WTC11 (cell line): ENCODE results near the gene ATP11A. TPM values are rescaled to one million over a fixed set of nuclear protein-coding genes. Genes with fewer than 3 reads are reported as not detected.
A peak's percentile ranks its signal among the peaks of the same experiment; 100 is the strongest.

Experiments used
- ATAC-seq: fragments of 200-7000 bp; cut with Tn5 transposase; 2 replicates; pipeline ENCODE4 v1.10.0; 2021; ENCODE audit warnings: mild to moderate bottlenecking, moderate library complexity
- CTCF ChIA-PET: fragments of 300-600 bp; sonication (Branson Sonifier 250); formaldehyde crosslinking; loops from one replicate; lab custom pipeline; 2021; ENCODE audit warnings: antibody characterized with exemption; lab: Charles Lee
- POLR2A ChIA-PET: fragments of 350-600 bp; sonication (Branson Sonifier 250); formaldehyde crosslinking; loops from one replicate; lab custom pipeline; 2021; ENCODE audit warnings: antibody characterized with exemption; lab: Charles Lee
- DNase-seq: peaks from one replicate; pipeline ENCODE4 v3.0.0; 2021; ENCODE audit warnings: low spot score
- H3K27ac Mint-ChIP-seq: 2 replicates; pipeline ENCODE4 v1.8.0; 2021; ENCODE audit warnings: mixed read lengths
- H3K27me3 Mint-ChIP-seq: 2 replicates; pipeline ENCODE4 v1.8.0; 2021; ENCODE audit warnings: low read depth, mild to moderate bottlenecking, moderate library complexity, mixed read lengths
- H3K36me3 Mint-ChIP-seq: 2 replicates; pipeline ENCODE4 v1.8.0; 2021; ENCODE audit warnings: mixed read lengths
- H3K4me1 Mint-ChIP-seq: 2 replicates; pipeline ENCODE4 v1.8.0; 2022; ENCODE audit warnings: mixed read lengths
- H3K4me3 Mint-ChIP-seq: 2 replicates; pipeline ENCODE4 v1.8.0; 2021; ENCODE audit warnings: mild to moderate bottlenecking, moderate library complexity, mixed read lengths
- H3K9me3 Mint-ChIP-seq: 2 replicates; pipeline ENCODE4 v1.8.0; 2021; ENCODE audit warnings: mixed read lengths
- AR ChIP-seq: fragments of 250-450 bp; sonication (Bioruptor Pico); IDR thresholded peaks from 2 replicates; pipeline ENCODE4 v1.9.0; 2021; ENCODE audit warnings: mild to moderate bottlenecking
- CDX4 ChIP-seq: fragments of 250-450 bp; sonication (Bioruptor Pico); IDR thresholded peaks from 2 replicates; pipeline ENCODE4 v1.9.0; 2021; ENCODE audit warnings: moderate library complexity, mild to moderate bottlenecking, inconsistent platforms, borderline replicate concordance
- CREB1 ChIP-seq: sonication (generic); formaldehyde crosslinking; IDR thresholded peaks from 2 replicates; pipeline ENCODE4 v1.8.0; 2023; ENCODE audit warnings: mild to moderate bottlenecking, missing genetic modification reagents
- EMX1 ChIP-seq: fragments of 250-450 bp; sonication (Bioruptor Pico); IDR thresholded peaks from 2 replicates; pipeline ENCODE4 v1.8.0; 2021; ENCODE audit warnings: mild to moderate bottlenecking
- ETV6 ChIP-seq: sonication (generic); formaldehyde crosslinking; IDR thresholded peaks from 2 replicates; pipeline ENCODE4 v1.8.1; 2022; ENCODE audit warnings: mild to moderate bottlenecking, missing genetic modification reagents
- FOXK1 ChIP-seq: sonication (generic); formaldehyde crosslinking; IDR thresholded peaks from 2 replicates; pipeline ENCODE4 v1.8.0; 2022; ENCODE audit warnings: mild to moderate bottlenecking, moderate library complexity, missing genetic modification reagents
- FOXP1 ChIP-seq: sonication (generic); formaldehyde crosslinking; IDR thresholded peaks from 2 replicates; pipeline ENCODE4 v1.8.0; 2022; ENCODE audit warnings: missing genetic modification reagents, mild to moderate bottlenecking, moderate library complexity, borderline replicate concordance
- GRHL2 ChIP-seq: fragments of 250-450 bp; sonication (Bioruptor Pico); IDR thresholded peaks from 2 replicates; pipeline ENCODE4 v1.8.0; 2022; ENCODE audit warnings: mild to moderate bottlenecking, moderate library complexity; ENCODE audit not compliant: insufficient replicate concordance, severe bottlenecking
- GTF2I ChIP-seq: fragments of 250-450 bp; sonication (Bioruptor Pico); conservative IDR thresholded peaks from 2 replicates; pipeline ENCODE4 v1.4.0; 2021; ENCODE audit warnings: mild to moderate bottlenecking
- HMGA2 ChIP-seq: fragments of 250-450 bp; sonication (Bioruptor Pico); IDR thresholded peaks from 2 replicates; pipeline ENCODE4 v1.4.0; 2021; ENCODE audit warnings: mild to moderate bottlenecking, moderate library complexity
- HMGXB4 ChIP-seq: sonication (generic); formaldehyde crosslinking; IDR thresholded peaks from 2 replicates; pipeline ENCODE4 v1.8.1; 2023; ENCODE audit warnings: mild to moderate bottlenecking, moderate library complexity, missing genetic modification reagents
- KAT7 ChIP-seq: sonication (generic); formaldehyde crosslinking; IDR thresholded peaks from 2 replicates; pipeline ENCODE4 v1.8.1; 2023; ENCODE audit warnings: missing genetic modification reagents, mild to moderate bottlenecking, borderline replicate concordance
- NR2C2 ChIP-seq: sonication (generic); formaldehyde crosslinking; IDR thresholded peaks from 2 replicates; pipeline ENCODE4 v1.8.0; 2022; ENCODE audit warnings: mild to moderate bottlenecking, missing genetic modification reagents
- NR3C1 ChIP-seq: sonication (generic); formaldehyde crosslinking; conservative IDR thresholded peaks from 2 replicates; pipeline ENCODE4 v1.8.1; 2023; ENCODE audit warnings: low read depth, mild to moderate bottlenecking, missing genetic modification reagents
- RELA ChIP-seq: sonication (generic); formaldehyde crosslinking; IDR thresholded peaks from 2 replicates; pipeline ENCODE4 v1.8.1; 2022; ENCODE audit warnings: missing genetic modification reagents, mild to moderate bottlenecking, borderline replicate concordance
- TCF7 ChIP-seq: sonication (generic); formaldehyde crosslinking; IDR thresholded peaks from 2 replicates; pipeline ENCODE4 v1.8.0; 2022; ENCODE audit warnings: mild to moderate bottlenecking, low read depth, missing genetic modification reagents, moderate library complexity
- TEAD1 ChIP-seq: sonication (generic); formaldehyde crosslinking; IDR thresholded peaks from 2 replicates; pipeline ENCODE4 v1.8.0; 2022; ENCODE audit warnings: mild to moderate bottlenecking, missing genetic modification reagents
- TP53 ChIP-seq: sonication (generic); formaldehyde crosslinking; IDR thresholded peaks from 2 replicates; pipeline ENCODE4 v1.8.1; 2023; ENCODE audit warnings: mild to moderate bottlenecking, missing genetic modification reagents
- USF1 ChIP-seq: sonication (generic); formaldehyde crosslinking; IDR thresholded peaks from 2 replicates; pipeline ENCODE4 v1.8.0; 2022; ENCODE audit warnings: mild to moderate bottlenecking, missing genetic modification reagents
- total RNA-seq: library from RNA; stranded (reverse); gene quantifications from 3 replicates; pipeline ENCODE4 v1.2.3, GENCODE V29; 2021
- TF ChIP-seq, protein P1 (sequence below): sonication (generic); formaldehyde crosslinking; IDR thresholded peaks from 2 replicates; pipeline ENCODE4 v1.8.1; 2022; ENCODE audit warnings: mild to moderate bottlenecking, moderate library complexity, missing genetic modification reagents
- TF ChIP-seq, protein P2 (sequence below): sonication (generic); formaldehyde crosslinking; IDR thresholded peaks from 2 replicates; pipeline ENCODE4 v1.8.1; 2022; ENCODE audit warnings: low read depth, missing genetic modification reagents, borderline replicate concordance
- TF ChIP-seq, protein P3 (sequence below): sonication (generic); formaldehyde crosslinking; IDR thresholded peaks from 2 replicates; pipeline ENCODE4 v1.8.1; 2023; ENCODE audit warnings: mild to moderate bottlenecking, missing genetic modification reagents, borderline replicate concordance

Gene ATP11A
- total RNA-seq, 1 experiment from 2014 or later = 100 TPM

DNA sequence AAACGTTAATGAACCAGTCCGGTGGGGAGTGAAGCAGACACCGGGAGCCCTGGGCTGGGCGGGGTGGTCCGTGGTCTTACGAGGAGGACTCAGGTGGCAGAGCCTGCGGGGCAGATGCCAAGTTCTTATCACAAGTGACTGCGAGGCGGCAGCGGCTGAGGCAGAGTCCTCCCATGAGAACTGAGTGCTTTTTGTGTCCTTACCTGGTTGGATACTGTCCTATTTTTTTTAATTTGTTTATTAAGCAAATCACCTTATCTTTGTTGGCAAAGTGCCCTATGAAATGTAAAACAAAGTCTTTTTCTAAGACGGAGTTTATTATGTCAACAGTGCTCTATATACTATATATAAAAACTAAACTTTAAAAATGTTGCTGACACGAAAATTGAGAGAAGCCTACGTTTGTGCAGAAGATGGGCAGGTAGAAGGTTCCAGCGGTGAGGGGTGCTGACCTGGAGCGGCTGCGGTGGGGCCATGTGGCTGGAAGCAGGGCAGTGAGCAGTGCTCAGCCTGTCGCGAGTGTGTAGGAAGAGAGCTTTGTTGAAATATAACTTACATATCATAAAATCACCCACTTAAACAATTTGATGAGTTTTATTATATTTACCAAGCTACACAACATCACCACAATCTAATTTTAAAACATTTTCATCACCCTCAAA, 82.2 kb downstream of the ATP11A start (continued):
- TF ChIP-seq, protein P1, sequence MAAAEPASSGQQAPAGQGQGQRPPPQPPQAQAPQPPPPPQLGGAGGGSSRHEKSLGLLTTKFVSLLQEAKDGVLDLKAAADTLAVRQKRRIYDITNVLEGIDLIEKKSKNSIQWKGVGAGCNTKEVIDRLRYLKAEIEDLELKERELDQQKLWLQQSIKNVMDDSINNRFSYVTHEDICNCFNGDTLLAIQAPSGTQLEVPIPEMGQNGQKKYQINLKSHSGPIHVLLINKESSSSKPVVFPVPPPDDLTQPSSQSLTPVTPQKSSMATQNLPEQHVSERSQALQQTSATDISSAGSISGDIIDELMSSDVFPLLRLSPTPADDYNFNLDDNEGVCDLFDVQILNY = no peak
- no peak for TF ChIP-seq TEAD1
- TF ChIP-seq GTF2I (CRISPR knock-in tag) = no peak
- no peak for TF ChIP-seq FOXP1
- TF ChIP-seq GRHL2 = no peak

DNA sequence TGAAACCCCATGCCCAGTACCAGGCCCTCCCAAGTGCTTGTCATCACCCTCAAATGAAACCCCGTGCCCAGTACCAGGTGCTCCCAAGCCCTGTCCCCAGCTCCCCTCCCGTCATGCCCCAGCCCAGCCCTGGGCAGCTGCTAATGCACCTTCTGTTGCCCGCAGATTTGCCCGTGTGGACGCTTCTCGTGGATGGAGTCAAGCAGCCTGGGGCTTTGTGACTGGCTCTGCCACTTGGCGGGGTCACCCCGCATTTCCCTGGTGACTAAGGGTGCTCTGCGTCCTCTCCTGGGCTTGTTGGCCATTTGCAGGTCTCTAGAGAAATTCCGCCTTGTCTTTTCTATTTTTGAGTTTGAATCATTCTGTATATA, 82.7 kb downstream of the ATP11A start:
- 0 out of 2 replicates have a peak, but pooled peaks cover 2% of the 10 kb centered on the region for H3K36me3 Mint-ChIP-seq
- ATAC-seq = no peak
- ChIA-PET CTCF (no interaction called here), POLR2A (no interaction called here)
- no peak for DNase-seq
- H3K4me3 Mint-ChIP-seq = no peak overlapping the region
- peak overlapping the region; percentile 84; the same call in 1 of the 2 replicates for H3K27ac Mint-ChIP-seq
- no peaks in the 10 kb centered on the region for H3K27me3 Mint-ChIP-seq
- no peaks in the 10 kb centered on the region for H3K9me3 Mint-ChIP-seq
- peaks cover 66% of the 10 kb centered on the region for H3K4me1 Mint-ChIP-seq
- no peak for TF ChIP-seq GRHL2
- TF ChIP-seq HMGXB4 (CRISPR knock-in tag) = no peak
- TF ChIP-seq NR2C2 (CRISPR knock-in tag) = no peak
- no peak for TF ChIP-seq TP53 (CRISPR knock-in tag)
- no peak for TF ChIP-seq CREB1 (CRISPR knock-in tag)
- TF ChIP-seq NR3C1 (CRISPR knock-in tag) = no peak

GRCh38 chr13:112772929-112773328, 83.1 kb downstream of the ATP11A start:
- Mint-ChIP-seq H3K27me3 (no peaks in the 10 kb centered on the region), H3K27ac (peak overlapping the region; percentile 84; the same call in 1 of the 2 replicates)
- CTCF ChIA-PET = no interaction called here
- TF ChIP-seq FOXP1 = no peak
- TF ChIP-seq HMGA2 (CRISPR knock-in tag) = no peak
- no peak for TF ChIP-seq ETV6 (CRISPR knock-in tag)
- TF ChIP-seq USF1 (CRISPR knock-in tag) = no peak
- TF ChIP-seq RELA = no peak
- no peak for TF ChIP-seq TCF7
- TF ChIP-seq, protein P2, sequence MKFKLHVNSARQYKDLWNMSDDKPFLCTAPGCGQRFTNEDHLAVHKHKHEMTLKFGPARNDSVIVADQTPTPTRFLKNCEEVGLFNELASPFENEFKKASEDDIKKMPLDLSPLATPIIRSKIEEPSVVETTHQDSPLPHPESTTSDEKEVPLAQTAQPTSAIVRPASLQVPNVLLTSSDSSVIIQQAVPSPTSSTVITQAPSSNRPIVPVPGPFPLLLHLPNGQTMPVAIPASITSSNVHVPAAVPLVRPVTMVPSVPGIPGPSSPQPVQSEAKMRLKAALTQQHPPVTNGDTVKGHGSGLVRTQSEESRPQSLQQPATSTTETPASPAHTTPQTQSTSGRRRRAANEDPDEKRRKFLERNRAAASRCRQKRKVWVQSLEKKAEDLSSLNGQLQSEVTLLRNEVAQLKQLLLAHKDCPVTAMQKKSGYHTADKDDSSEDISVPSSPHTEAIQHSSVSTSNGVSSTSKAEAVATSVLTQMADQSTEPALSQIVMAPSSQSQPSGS (CRISPR knock-in tag) = no peak
- no peak for TF ChIP-seq KAT7 (CRISPR knock-in tag)
- TF ChIP-seq, protein P3, sequence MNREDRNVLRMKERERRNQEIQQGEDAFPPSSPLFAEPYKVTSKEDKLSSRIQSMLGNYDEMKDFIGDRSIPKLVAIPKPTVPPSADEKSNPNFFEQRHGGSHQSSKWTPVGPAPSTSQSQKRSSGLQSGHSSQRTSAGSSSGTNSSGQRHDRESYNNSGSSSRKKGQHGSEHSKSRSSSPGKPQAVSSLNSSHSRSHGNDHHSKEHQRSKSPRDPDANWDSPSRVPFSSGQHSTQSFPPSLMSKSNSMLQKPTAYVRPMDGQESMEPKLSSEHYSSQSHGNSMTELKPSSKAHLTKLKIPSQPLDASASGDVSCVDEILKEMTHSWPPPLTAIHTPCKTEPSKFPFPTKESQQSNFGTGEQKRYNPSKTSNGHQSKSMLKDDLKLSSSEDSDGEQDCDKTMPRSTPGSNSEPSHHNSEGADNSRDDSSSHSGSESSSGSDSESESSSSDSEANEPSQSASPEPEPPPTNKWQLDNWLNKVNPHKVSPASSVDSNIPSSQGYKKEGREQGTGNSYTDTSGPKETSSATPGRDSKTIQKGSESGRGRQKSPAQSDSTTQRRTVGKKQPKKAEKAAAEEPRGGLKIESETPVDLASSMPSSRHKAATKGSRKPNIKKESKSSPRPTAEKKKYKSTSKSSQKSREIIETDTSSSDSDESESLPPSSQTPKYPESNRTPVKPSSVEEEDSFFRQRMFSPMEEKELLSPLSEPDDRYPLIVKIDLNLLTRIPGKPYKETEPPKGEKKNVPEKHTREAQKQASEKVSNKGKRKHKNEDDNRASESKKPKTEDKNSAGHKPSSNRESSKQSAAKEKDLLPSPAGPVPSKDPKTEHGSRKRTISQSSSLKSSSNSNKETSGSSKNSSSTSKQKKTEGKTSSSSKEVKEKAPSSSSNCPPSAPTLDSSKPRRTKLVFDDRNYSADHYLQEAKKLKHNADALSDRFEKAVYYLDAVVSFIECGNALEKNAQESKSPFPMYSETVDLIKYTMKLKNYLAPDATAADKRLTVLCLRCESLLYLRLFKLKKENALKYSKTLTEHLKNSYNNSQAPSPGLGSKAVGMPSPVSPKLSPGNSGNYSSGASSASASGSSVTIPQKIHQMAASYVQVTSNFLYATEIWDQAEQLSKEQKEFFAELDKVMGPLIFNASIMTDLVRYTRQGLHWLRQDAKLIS = no peak
- no peak for TF ChIP-seq AR (CRISPR knock-in tag)
- no peak for TF ChIP-seq FOXK1
- TF ChIP-seq CDX4 (CRISPR knock-in tag) = no peak
- no peak for TF ChIP-seq EMX1

More at GRCh38 chr13:112772929-112773328, 83.1 kb downstream of the ATP11A start:
- no peak for DNase-seq
- Mint-ChIP-seq H3K9me3 (no peaks in the 10 kb centered on the region; the same call in 1 of the 2 replicates), H3K4me1 (peaks cover 64% of the 10 kb centered on the region), H3K36me3 (peaks cover 4% of the 10 kb centered on the region), H3K4me3 (no peak overlapping the region)
- POLR2A ChIA-PET = no interaction called here
- no peak for ATAC-seq
